Stimulated activated CD8-positive, alpha-beta memory T cell treated with anti-CD3 and anti-CD28 coated beads, Interleukin-4, amount 100 ng/mL, for 48 hours (primary cell): ENCODE data around the gene NOXA1.

Experiments
- DNase-seq: peaks from one replicate; pipeline ENCODE4 v3.0.0-alpha.2; 2020

The NOXA1 gene

DNA sequence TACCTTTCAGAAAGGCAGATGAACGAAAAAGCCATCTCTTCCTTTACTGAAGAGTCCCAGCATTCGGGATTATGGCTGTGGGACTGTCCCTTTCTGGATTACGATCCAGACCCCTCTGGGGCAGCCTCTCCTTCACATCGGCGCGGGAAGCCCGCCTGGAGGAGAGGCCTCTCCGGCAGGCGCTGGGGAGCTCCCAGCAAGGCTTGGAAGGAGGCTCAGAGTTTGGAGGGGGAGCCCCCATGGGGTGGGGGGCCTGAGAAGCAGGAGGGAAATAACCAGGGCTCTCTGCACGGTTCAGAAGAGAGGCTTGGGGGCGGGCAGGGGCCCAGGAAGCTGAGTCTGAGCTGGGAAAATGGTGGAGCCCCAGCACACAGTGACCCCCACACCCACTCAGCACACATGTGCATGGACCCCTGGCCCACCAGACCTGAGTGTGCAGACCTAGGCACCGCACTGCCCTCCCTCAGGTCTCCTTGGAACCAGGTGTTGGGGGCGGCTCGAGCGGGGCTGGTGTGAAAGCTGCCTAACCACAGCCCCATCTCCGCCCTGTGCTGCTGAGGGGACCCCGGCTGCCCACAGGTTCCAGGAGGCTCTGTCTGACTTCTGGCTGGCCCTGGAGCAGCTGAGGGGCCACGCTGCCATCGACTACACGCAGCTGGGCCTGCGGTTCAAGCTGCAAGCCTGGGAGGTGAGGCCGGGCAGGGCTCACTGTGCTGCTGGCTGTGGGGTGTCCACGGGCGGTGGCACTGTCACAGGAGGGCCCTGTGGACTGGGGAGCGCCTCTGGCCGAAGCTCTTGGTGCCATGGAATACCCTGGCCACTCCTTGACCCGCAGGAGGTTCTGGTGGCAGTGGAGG lies 4.5 kb downstream of the NOXA1 start:
- no peak for DNase-seq

DNA sequence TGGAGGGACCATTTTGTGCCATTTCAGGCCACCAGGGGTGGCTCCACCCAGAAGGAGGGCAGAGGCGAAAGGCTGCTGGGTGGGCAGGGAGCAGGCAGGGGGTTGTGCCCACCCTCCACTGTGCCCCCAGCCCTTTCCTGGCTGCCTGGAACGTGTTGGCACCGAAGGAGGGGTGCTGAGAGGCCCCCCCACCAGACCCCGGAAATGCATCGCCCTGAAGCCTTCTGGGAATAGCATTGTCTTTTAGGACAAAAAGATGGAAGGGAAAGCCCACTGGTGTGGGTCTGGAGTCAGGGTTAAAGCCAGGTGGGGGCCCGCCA lies 5.1 kb downstream of the NOXA1 start:
- DNase-seq, result no peak

DNA sequence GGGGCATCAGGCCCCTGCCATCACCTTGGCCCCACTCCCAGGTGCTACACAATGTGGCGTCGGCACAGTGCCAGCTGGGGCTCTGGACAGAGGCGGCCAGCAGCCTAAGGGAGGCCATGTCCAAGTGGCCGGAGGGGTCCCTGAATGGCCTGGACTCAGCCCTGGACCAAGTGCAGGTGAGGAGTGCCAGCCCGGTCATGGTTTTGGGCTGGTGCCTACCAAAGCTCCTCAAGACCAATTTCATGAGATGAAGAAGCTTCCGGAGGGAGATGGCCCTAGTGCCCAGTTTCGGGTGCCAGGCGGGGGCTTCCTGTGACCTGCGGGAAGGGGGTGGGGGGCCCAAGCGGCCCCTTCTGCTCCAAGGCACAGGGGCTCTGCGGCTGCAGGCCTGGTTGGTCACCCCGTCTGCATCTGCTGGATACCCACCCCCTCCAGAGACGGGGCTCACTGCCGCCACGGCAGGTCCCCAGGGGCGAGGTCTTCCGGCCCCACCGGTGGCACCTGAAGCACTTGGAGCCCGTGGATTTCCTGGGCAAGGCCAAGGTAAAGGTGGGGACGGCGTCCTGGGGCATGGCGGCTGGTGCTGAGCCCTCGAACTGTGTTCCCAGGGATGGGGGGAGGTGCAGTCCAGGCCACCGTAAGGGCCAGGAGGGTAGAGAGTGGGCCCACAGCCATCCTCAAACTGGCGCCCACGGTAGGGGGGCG lies 5.8 kb downstream of the NOXA1 start:
- DNase-seq, result no peak

DNA sequence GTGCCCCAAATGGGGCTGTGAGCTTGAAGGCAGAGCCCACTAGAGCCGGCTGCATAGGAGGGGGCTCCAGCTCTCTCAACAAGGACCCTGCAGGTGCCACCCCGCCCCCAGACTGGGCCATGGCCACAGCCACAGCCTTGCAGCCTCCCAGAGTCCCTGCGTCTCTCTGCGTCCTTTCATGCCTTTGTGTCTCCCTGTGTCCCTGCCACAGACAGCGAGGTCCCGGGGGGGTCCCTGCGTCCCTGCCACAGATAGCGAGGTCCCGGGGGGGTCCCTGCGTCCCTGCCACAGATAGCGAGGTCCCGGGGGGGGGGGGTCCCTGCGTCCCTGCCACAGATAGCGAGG lies 6.3 kb downstream of the NOXA1 start:
- DNase-seq, result no peak

GRCh38 chr9:137429974-137430722 lies 7.0 kb downstream of the NOXA1 start:
- DNase-seq, result no peak

DNA sequence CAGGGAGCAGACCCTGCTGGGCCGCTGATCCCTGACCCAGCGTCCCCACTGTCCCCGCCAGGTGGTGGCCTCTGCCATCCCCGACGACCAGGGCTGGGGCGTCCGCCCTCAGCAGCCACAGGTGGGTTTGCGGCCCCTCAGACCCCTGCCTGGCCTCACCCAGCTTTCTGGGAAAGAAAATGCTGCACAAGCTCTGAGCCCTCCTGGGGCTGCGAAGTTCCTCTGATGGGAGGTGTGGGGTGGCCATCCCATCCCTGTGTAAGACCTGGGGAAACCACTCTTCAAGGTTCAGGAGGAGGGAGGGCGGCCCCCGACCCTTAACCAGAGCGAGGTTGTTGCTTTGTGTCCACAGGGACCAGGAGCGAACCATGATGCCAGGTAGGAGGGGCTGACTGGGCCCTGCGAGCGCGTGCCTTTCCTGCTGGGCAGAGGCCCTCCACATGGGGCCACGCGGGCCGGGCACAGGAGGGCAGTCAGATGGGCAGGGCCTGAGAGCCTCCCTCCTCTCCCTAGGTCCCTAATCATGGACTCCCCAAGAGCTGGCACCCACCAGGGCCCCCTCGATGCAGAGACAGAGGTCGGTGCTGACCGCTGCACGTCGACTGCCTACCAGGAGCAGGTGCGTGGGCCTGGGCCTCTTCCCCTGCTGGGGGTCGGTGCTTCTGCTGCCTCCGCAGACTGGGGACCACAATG lies 7.7 kb downstream of the NOXA1 start:
- DNase-seq, result no peak

- DNase-seq, result no peak
These were observed 8.3 kb downstream of the NOXA1 start for GRCh38 chr9:137431416-137431931.

DNA sequence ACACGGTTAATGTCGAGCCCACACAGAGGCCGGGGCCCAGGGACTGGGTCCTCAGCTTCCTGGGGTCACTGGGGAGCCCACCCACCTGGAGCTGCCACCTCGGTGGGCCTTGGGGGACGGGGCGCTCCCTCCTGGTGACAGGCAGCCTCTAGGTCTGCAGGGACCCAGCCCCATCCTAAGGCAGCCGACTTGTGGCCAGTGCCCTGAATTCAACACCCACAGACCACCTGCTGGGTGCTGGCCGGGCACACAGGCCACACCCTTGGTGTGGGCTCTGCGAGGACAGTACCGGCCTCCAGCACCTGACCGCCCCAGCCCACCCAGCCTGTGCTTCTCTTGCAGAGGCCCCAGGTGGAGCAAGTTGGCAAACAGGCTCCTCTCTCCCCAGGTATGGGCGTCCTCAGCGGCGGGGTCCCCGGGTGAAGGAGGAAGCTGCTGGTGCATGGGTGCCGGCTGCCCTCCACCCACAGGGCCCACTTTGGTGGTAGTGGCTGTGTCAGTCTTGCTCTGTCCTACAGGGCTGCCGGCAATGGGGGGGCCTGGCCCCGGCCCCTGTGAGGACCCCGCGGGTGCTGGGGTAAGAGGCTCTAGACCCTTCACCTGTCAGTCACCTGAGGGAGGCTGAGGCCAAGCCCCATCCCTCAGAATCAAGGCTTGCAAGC lies 9.6 kb downstream of the NOXA1 start:
- DNase-seq, result no peak

GRCh38 chr9:137433349-137433915 lies 10.2 kb downstream of the NOXA1 start:
- no peak for DNase-seq

- DNase-seq, result no peak
These were observed 10.8 kb downstream of the NOXA1 start for GRCh38 chr9:137433916-137434431.

DNA sequence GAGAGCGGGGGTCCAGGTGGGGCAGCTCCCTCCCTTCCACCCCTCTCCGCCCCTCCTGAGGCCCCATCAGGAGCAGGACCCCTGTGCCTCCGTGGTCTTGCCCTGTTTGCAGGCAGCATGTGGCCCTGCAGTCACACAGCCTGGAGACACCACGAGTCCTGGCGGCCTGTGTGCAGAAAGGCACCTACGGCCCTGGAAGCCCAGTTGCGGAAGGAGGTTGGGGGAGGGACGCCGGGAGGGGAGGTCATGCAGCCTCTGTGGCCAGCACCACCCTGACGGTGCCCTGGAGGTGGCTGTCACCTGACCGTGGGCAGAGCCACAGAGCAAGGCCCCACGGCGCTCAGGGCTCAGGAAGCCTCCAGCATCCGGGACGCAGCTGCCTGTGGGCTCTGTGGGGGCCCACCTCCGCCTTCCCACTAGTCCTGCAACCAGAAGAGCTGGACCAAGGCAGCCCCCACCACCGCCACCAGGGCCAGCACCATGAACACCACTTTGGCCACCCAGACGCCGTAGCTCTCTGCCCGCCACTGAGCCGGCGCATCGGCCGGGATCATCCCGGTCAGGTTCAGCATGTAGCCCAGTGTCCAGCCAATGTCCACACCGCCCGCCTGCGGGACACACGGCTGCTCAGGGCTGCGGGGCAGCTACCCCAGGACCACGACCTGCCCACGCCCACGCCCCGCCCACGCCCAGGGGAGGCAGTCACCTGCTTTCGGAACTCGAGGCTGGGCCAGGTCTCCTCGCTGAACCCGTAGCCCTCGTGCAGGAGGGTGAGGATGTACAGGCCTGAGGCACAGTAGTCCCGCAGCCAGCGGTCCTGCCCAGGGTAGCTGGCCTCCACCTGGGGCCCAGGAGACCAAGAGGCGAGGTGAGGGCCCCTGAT lies 11.5 kb downstream of the NOXA1 start:
- no peak for DNase-seq

- no peak for DNase-seq
These were observed 12.2 kb downstream of the NOXA1 start for GRCh38 chr9:137435381-137435891.

DNA sequence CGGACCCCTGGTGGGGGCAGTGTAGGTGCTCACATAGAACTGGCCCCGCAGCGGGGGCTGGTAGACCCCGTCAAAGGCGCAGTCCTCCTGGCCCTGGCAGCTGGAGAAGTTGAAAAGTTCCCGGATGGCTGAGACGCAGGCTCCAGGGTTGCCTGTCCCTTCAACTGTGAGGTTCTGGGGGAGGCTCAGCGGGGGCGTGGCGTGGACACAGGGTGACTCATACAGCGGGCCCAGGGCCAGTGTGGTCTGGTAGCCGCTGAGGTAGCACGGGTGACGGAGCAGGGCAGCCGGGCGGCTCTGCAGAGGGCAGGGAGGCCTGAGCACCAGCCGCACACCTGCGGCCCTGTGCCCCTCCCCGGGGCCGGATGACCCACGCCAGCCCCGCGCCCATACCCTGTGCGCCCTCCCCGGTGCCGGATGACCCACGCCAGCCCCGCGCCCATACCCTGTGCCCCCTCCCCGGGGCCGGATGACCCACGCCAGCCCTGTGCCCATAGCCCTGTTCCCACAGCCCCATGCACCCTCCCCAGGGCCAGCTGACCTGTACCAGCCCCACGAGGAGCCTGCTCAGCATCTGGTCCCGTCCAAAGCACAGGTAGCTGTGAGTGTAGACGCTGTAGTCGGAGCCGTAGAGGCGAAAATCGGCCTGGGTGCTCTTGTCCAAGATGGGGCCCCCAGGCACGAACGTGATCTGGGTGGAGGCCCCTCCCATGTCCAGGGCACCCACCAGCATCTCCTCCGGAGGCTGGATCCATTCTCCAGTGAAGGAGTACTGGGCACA lies 13.0 kb downstream of the NOXA1 start:
- no peak for DNase-seq

DNA sequence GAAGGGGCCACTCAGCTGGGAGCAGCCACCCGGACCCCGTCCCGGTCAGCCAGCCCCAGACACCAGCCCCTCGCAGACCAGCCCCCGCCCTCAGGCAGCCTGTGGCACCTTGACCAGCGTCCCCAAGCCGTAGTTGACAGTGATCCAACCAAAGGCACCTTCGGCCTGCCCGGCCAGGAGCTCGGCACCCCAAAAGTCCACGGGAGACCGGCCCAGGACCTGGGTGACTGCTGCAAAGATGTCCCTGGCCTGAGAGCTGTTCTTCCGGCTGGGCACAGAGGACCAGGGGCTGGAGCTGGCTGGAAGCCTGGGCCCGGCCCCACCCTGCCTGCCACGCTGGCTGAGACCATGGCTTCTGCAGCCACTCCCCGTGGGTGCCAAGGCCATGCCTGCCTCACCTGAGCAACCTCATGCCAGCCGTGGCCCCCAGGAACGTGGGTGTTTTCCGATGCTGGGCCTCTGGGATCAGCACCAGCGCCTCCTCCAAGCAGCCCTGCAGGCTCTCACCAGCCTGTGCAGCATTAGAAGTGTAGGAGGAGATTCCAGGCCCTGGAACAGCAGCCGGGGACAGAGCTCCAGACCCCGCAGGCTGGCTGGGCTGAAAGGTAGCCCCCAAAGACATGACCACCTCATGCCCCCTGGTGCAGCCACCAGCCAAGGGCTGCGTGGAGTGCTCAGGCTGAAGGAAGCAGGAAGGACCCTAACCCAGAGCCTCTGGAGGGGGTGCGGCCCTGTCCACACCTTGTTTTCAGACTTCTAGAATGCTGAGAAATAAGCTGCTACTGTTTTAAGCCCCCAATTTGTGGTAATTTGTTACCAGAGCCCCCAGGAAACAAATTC lies 13.8 kb downstream of the NOXA1 start:
- no peak for DNase-seq

- no peak for DNase-seq
These were observed 14.7 kb downstream of the NOXA1 start for GRCh38 chr9:137437691-137438590.

- DNase-seq, result no peak
These were observed 15.5 kb downstream of the NOXA1 start for GRCh38 chr9:137438591-137439157.

DNA sequence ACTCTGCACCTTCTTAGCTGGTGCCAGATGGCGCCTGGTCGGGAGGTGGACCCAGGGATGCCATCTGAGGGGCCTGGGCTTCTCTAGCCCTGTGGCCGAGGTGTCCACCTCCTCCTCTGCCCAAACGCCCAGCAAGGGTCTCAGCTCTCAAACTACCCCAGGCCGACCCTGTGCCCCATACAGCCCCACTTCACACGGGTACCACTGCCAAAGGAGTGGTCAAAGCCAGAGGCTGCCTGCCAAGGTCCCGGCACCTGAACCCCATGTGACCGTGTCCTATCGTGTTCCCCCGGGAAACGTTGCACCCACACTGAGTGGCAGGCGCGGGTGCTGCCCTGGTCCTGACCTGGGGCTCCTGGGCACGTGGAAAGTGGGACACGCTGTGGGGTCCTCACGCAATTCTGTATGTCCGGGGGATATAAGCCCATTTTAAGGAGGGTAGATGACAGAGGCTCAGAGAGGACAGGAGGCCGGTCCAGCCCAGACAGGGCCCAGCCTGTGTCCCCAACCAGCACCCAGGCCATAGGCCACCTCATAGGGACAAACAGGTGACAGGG lies 16.0 kb downstream of the NOXA1 start:
- no peak for DNase-seq
